H1 (cell line): ENCODE data around the gene AP4M1. TPM values are rescaled to one million over a fixed set of nuclear protein-coding genes. Genes with fewer than 3 reads are reported as not detected.

Experiments used
- CREB1 ChIP-seq: IDR thresholded peaks from 2 replicates; pipeline ENCODE4 v1.6.1; 2012; ENCODE audit warnings: inconsistent platforms
- CTBP2 ChIP-seq: IDR thresholded peaks from 2 replicates; pipeline ENCODE4 v1.7.0; 2011; ENCODE audit warnings: borderline replicate concordance, mild to moderate bottlenecking, moderate library complexity, mixed read lengths, low read length; ENCODE audit not compliant: insufficient read depth, insufficient read length
- JUND ChIP-seq: IDR thresholded peaks from 2 replicates; pipeline ENCODE4 v1.6.1; 2011; ENCODE audit warnings: mild to moderate bottlenecking, improper control_type of control experiment, low read length
- NANOG ChIP-seq: IDR thresholded peaks from 2 replicates; pipeline ENCODE4 v1.6.1; 2011; ENCODE audit warnings: low read length, low read depth, mild to moderate bottlenecking, inconsistent platforms; ENCODE audit not compliant: insufficient read depth, poor library complexity, severe bottlenecking
- PHF8 ChIP-seq: fragments of 200-600 bp; sonication (generic); conservative IDR thresholded peaks from 2 replicates; pipeline ENCODE4 v1.7.1; 2012; ENCODE audit warnings: low read depth, mild to moderate bottlenecking, inconsistent platforms, low read length, moderate library complexity
- RAD21 ChIP-seq, 2 experiments: IDR thresholded peaks in 1 of 2; conservative IDR thresholded peaks in 1 of 2; 2 replicates each; pipeline ENCODE4 v1.6.1; 2011; ENCODE audit warnings: low read depth in 2 of 2, low read length in 2 of 2, improper control_type of control experiment in 1 of 2, inconsistent platforms in 1 of 2, mild to moderate bottlenecking in 1 of 2, moderate library complexity in 1 of 2
- SIN3A ChIP-seq, 2 experiments: IDR thresholded peaks in 1 of 2; conservative IDR thresholded peaks in 1 of 2; 2 replicates each; pipeline ENCODE4 v1.6.1; 2011 to 2012; ENCODE audit warnings: low read length in 2 of 2, improper control_type of control experiment in 1 of 2, low read depth in 1 of 2, mild to moderate bottlenecking in 1 of 2
- SP2 ChIP-seq: IDR thresholded peaks from 2 replicates; pipeline ENCODE4 v1.6.1; 2012; ENCODE audit warnings: mild to moderate bottlenecking, low read length, inconsistent platforms
- SP4 ChIP-seq: IDR thresholded peaks from 2 replicates; pipeline ENCODE4 v1.6.1; 2012; ENCODE audit warnings: low read length, inconsistent platforms
- TEAD4 ChIP-seq: IDR thresholded peaks from 2 replicates; pipeline ENCODE4 v1.6.1; 2012; ENCODE audit warnings: low read depth, low read length, inconsistent platforms, mixed read lengths
- polyA plus RNA-seq, 7 experiments: library from polyadenylated mRNA; depleted of rRNA in 3 of 7; stranded (reverse) in 5 of 7; unstranded in 2 of 7; fragments of >200 nt in 5 of 7; fragments of 200-250 nt in 2 of 7; gene quantifications; 1 replicate in 5 of 7; 2 replicates in 1 of 7; 4 replicates in 1 of 7; pipeline versions ENCODE4 v1.2.1 to v1.2.3, GENCODE V29; 2011 to 2013; ENCODE audit warnings: missing spikeins in 2 of 7, mixed read lengths in 2 of 7
- total RNA-seq: library from RNA; stranded (reverse); fragmentation: NEBNext Ultra II Directional; extraction: Animal tissue kit (Norgen Biotek cat#: 25700); gene quantifications from 2 replicates; pipeline ENCODE4 v1.2.1, GENCODE V29; 2021
- TF ChIP-seq, protein P1 (sequence below): IDR thresholded peaks from 2 replicates; pipeline ENCODE4 v1.6.1; 2011; ENCODE audit warnings: low read length, improper control_type of control experiment

AP4M1 gene
- total and polyA plus RNA-seq, 2 of the 8 experiments (the other 6 are each of a cell fraction or from before 2014, with no cell fraction given): 15.2 to 16.6 TPM

DNA sequence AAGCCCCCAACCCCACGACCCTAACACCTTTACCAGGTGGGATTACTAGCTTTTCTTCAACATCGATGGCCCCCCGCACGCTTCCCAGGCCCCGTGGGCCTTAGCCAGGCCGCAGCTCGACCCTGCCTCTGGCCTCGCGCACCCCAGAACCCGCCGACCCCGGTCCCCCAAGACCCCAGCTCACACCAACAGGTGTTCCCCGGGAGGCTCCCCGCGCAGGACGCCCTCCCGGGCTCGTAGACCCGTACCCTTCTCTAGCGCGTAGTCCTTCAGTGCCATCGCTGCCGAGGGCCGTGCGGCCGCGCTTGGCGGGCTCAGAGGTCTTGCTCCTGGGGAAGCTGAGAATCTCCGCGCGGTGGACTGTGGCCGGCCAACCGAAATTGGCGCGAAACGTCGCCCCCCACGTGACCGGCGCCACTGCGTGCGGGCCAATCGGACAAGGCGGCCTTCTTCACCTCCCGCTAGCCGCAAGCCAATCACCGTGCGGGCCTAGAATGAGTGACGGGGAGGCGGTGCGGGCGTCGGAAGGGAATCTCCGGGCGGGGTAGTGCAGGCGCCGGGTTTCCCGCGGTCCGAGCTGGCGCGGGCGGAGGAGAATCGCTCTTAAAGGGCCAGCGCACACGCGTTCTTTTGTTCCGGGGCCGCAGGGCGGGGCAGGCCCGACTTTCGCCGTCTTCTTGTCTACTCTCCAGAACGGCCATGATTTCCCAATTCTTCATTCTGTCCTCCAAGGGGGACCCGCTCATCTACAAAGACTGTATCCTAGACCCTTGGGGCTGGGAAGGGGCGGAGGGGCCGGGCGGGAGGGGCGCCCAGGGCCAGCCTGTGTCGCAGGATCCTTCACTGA, at the start of gene AP4M1, which contains the start of gene MCM7 (continued):
- TF ChIP-seq PHF8 (peak; percentile 87), SP4 (no peak; the same call in 1 of the 2 replicates), SP2 (no peak; the same call in 1 of the 2 replicates), CTBP2 (no peak), SIN3A (conservative IDR thresholded peaks at IDR 0.05 in 1 of 2, IDR thresholded peaks at IDR 0.05 in 1 of 2; ENCODE audit: low read depth in 1 of 2, low read length in 2 of 2) (peak; percentile 4 to 30; a peak in 1 of 4 replicates), TEAD4 (0 out of 2 replicates have a peak, but pooled peaks have one; percentile 8), RAD21 (IDR thresholded peaks at IDR 0.05 in 1 of 2, conservative IDR thresholded peaks at IDR 0.05 in 1 of 2; ENCODE audit: low read depth in 2 of 2, low read length in 2 of 2) (no peak), NANOG (no peak), JUND (no peak), CREB1 (peak; percentile 33; the same call in 1 of the 2 replicates)
- TF ChIP-seq, protein P1, sequence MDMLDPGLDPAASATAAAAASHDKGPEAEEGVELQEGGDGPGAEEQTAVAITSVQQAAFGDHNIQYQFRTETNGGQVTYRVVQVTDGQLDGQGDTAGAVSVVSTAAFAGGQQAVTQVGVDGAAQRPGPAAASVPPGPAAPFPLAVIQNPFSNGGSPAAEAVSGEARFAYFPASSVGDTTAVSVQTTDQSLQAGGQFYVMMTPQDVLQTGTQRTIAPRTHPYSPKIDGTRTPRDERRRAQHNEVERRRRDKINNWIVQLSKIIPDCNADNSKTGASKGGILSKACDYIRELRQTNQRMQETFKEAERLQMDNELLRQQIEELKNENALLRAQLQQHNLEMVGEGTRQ: peak; percentile 97
